A549 (cell line): Measurements from ENCODE around the gene ETV1.

Source experiments
- CEBPB ChIP-seq, 2 experiments: fragments of >200 bp in 1 of 2; sonication (Bioruptor Twin) in 1 of 2; formaldehyde crosslinking in 1 of 2; IDR thresholded peaks; 2 replicates each; pipeline ENCODE4 v1.6.1; 2012 to 2016
- CHD4 ChIP-seq: fragments of 200-600 bp; sonication (generic); IDR thresholded peaks from 2 replicates; pipeline ENCODE4 v1.6.1; 2016; ENCODE audit warnings: antibody characterized with exemption, mild to moderate bottlenecking, borderline replicate concordance
- CTCF ChIP-seq: fragments of >200 bp; sonication (Bioruptor Twin); formaldehyde crosslinking; IDR thresholded peaks from 3 replicates; pipeline ENCODE4 v1.5.1; 2016
- EHMT2 ChIP-seq: fragments of 200-600 bp; sonication (generic); IDR thresholded peaks from 2 replicates; pipeline ENCODE4 v1.6.1; 2016; ENCODE audit warnings: antibody characterized with exemption, low read depth, mild to moderate bottlenecking, moderate library complexity
- ELK1 ChIP-seq: fragments of 150-350 bp; IDR thresholded peaks from 2 replicates; pipeline ENCODE4 v1.6.1; 2014; ENCODE audit warnings: low read depth, mild to moderate bottlenecking, low read length
- EP300 ChIP-seq, 2 experiments: fragments of >200 bp; sonication (Bioruptor Twin); formaldehyde crosslinking; IDR thresholded peaks; 2 replicates in 1 of 2; 3 replicates in 1 of 2; pipeline ENCODE4 v1.6.1; 2016 to 2017
- HOXA7 ChIP-seq: fragments of 250-450 bp; sonication (Bioruptor Pico); IDR thresholded peaks from 2 replicates; pipeline ENCODE4 v1.5.0; 2020; ENCODE audit warnings: mild to moderate bottlenecking, moderate library complexity
- MAFK ChIP-seq: fragments of 450-650 bp; IDR thresholded peaks from 2 replicates; pipeline ENCODE4 v1.6.1; 2014; ENCODE audit not compliant: partially characterized antibody
- MAZ ChIP-seq: fragments of 150-350 bp; IDR thresholded peaks from 2 replicates; pipeline ENCODE4 v1.6.1; 2014; ENCODE audit warnings: antibody characterized with exemption, low read depth, low read length, borderline replicate concordance
- MYC ChIP-seq: IDR thresholded peaks from 2 replicates; pipeline ENCODE4 v1.6.1; 2012; ENCODE audit warnings: mild to moderate bottlenecking, inconsistent platforms, low read length, improper control_type of control experiment, borderline replicate concordance
- POLR2A ChIP-seq: IDR thresholded peaks from 2 replicates; pipeline ENCODE4 v1.6.1; 2012; ENCODE audit warnings: mild to moderate bottlenecking, low read length
- USF2 ChIP-seq: fragments of 450-650 bp; IDR thresholded peaks from 2 replicates; pipeline ENCODE4 v1.6.1; 2014; ENCODE audit warnings: antibody characterized with exemption

- TF ChIP-seq CTCF (no peak), EP300 (IDR thresholded peaks at IDR 0.05) (no peak), POLR2A (no peak), ELK1 (no peak), EHMT2 (no peak), CEBPB (IDR thresholded peaks at IDR 0.05) (no peak), CHD4 (no peak), USF2 (no peak), MYC (no peak), MAFK (no peak), MAZ (no peak), HOXA7 (CRISPR knock-in tag) (no peak)
These were observed 29.3 kb upstream of the ETV1 start for GRCh38 chr7:14018751-14019150.
